Mammary epithelial cell (primary cell): Measurements from ENCODE around the gene MEAK7.

Experiments
- CTCF ChIP-seq, 2 donors: IDR thresholded peaks in 1 of 2; conservative IDR thresholded peaks in 1 of 2; 2 replicates each; pipeline ENCODE4 v1.5.1; 2011 to 2012; ENCODE audit warnings: inconsistent platforms in 2 of 2, low read length in 2 of 2, mild to moderate bottlenecking in 2 of 2, control low read depth in 1 of 2, low read depth in 1 of 2; ENCODE audit not compliant: insufficient read depth in 1 of 2; ENCODE audit errors: extremely low read depth in 1 of 2
- EZH2 ChIP-seq: IDR thresholded peaks from 2 replicates; pipeline ENCODE4 v1.6.1; 2012; ENCODE audit warnings: low read length, inconsistent platforms, borderline replicate concordance

- TF ChIP-seq CTCF (conservative IDR thresholded peaks at IDR 0.05 in 1 of 2, IDR thresholded peaks at IDR 0.05 in 1 of 2; ENCODE audit: extremely low read depth in 1 of 2, insufficient read depth in 1 of 2, low read depth in 1 of 2, low read length in 2 of 2) = no peak
- no peak for TF ChIP-seq EZH2
Observed at GRCh38 chr16:84541999-84542817, 37.7 kb upstream of the MEAK7 start.
